Measurements from ENCODE around the gene HOXC4.

The HOXC4 gene

DNA sequence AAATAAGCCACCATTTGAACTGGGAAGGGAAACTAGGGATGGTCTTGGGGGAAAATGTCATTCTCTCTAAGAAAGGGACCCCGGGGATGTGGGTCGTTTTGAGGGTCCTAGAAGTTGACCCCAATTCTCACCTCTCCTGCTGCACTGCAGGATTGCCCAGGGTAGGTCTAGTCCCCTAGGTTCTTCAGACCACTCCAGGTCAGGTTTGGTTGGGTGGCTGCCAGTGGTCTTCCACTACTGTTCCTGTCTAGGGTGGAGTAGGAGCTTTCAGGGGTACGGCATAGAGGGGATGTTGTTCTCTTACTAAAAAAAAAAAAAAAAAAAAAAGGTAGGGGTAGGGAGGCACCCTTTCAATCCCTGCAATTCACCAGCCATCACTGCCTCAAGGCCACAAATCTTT is 37.6 kb upstream of the HOXC4 start:
- no peak for DNase-seq

DNA sequence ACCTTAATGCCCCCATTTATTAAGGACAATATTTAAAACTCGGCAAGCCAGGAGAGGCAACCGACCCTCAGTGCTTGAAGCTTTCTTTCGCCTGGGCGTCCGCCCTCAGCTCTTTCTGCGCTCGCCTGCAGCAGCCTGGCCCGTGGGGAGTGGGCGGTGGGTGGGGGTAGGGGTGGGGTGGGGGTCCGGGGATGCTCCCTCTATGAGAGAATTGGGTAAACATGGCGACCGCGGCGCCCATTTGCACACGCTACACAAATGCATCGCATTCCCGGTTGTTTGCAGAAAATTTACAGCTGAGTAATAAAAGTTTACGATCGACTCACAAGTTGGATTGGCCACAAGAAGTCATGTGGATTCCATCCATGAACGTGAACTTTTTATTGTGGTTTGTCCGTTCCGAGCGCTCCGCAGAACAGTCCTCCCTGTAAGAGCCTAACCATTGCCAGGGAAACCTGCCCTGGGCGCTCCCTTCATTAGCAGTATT is 37.1 kb upstream of the HOXC4 start:
- peak; percentile 27 for DNase-seq

DNA sequence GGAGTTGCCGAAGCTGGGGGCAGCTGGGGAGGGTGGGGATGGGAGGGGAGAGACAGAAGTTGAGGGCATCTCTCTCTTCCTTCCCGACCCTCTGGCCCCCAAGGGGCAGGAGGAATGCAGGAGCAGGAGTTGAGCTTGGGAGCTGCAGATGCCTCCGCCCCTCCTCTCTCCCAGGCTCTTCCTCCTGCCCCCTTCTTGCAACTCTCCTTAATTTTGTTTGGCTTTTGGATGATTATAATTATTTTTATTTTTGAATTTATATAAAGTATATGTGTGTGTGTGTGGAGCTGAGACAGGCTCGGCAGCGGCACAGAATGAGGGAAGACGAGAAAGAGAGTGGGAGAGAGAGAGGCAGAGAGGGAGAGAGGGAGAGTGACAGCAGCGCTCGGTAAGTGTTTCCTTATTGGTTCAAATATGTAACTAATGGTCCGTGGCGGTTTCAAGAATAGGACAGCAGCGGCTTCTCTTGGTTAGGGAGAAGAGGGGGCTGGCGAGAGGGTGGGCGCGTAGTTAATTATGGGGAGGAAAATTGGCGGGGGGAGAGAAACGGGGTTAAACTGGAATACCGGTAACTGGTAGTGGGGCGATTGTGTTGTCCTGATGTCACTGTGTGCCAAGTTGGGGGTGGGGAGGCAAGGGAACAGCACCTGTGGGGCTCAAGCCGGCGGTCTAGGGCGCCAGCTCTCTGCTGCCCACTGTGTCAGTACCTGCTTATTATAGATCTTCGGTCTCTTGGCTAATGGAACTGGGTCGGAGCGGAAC is 36.4 kb upstream of the HOXC4 start:
- peak; percentile 78 for DNase-seq

DNA sequence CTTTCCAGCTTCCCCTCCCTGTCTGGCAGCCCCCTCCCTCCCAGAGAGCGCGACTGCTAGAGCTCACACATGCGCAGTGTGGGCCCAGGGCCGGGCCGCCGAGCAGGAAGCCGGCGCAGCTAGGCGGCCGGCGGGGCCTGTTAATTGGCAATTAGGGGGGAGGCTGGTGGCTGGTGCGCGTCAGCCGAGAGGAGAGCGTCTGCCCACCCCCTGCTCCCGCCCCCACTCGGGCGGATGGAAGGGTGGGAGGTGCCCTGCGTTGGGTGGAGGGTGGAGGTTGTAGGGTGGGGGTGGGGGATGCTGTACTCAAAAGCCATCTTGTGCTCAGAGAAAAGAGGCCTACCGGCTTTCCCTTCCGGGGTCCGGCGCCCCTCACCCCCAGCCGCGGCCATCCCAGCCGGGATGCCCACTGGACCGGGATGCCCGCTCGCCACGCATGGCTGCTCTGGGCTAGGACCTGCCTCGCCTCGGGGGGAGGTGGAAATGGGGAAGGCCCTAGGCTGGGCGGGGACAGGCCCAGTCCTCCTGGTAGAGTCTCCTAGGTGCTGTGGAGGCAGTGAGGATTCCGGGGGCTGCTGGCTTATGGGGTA is 35.7 kb upstream of the HOXC4 start:
- peak; percentile 78 for DNase-seq

GRCh38 chr12:54018468-54018984 is 35.1 kb upstream of the HOXC4 start:
- DNase-seq, result no peak

GRCh38 chr12:54019091-54019811 is 34.4 kb upstream of the HOXC4 start:
- no peak for DNase-seq

DNA sequence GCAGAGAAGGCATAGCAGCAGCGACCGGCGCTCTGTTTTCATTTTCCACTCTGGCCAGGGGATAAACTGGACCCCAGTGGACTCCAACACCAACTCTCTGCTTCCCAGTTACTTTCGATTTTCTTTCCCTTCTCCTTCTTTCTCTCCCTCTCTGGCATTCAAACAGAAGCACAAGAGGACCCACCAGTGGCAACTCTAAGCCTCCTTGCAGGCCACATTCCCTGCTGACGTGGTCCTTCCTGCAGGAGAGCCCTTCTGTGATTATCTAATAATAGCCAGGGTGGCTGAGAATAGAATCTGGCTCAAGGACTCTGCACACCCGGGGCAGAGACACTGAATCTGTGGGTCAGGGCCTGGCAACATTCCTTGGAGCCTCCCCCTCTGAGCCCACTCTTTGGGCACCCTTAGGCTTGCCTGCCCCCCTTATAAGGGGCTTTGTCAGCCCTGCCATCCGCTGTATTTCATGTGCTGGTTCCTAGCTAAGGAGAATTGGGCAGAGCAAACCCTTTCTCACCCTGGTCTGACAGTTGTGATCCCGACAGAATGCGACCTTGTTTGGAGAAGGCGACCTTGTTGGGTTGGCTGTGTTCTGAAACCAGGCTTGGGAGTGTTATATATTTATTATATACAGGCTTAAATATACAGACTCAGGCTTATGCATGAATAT is 33.6 kb upstream of the HOXC4 start:
- no peak for DNase-seq

GRCh38 chr12:54020591-54021405 is 32.8 kb upstream of the HOXC4 start:
- DNase-seq, result no peak

DNA sequence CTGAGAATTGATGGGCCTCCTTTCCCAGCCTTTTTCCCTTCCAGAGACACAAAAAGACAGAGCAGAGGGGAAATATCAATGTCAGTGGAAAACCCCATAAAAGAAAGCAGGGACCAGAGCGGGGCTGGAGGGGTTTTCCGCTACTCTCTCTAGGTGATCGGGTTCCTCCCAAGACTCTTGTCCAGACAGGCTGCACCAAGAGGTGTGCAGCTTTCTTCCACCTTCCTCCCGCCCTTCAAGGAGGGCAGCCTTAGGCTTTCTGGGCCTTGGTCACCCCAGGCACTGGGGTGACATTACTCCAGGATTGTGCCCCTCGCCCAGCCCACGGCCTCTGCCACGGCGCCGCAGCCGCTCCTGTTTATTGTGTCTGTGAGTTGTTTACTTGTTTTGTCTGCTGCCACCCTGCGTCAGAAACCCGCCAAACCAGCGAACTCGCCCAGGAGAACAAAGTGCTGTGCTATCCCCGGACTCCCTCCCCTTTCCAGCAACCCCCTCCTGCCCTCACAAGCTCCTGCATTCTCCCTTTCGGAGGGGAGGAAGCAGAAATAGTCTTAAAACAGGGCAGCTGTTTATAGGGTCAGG is 32.1 kb upstream of the HOXC4 start:
- DNase-seq, result peak; percentile 36

GRCh38 chr12:54022960-54023884 is 30.4 kb upstream of the HOXC4 start:
- no peak for DNase-seq

DNA sequence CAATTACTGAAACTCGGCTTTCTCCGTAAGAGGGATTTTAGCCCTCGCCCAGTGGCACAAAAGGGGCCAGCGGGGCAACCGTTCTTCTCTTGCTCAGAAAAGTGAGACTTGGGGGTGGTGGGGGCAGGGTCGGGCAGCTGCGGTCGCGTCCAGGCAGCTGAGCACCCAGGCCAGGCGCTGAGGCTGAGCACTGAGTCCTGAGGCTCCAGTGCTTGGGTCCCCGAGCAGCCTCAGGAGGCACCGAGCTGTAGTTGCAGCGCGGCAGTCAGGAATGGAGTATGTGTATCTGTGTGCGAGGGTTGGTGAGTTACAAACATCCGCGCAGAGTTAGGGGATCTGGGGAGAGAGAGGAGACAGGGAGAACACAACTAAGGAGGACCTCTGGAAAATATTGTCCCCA is 29.5 kb upstream of the HOXC4 start:
- no peak for DNase-seq

- DNase-seq, result no peak
Observed at GRCh38 chr12:54024581-54025305, 28.9 kb upstream of the HOXC4 start.

- no peak for DNase-seq
Observed at GRCh38 chr12:54025499-54026405, 27.9 kb upstream of the HOXC4 start.

DNA sequence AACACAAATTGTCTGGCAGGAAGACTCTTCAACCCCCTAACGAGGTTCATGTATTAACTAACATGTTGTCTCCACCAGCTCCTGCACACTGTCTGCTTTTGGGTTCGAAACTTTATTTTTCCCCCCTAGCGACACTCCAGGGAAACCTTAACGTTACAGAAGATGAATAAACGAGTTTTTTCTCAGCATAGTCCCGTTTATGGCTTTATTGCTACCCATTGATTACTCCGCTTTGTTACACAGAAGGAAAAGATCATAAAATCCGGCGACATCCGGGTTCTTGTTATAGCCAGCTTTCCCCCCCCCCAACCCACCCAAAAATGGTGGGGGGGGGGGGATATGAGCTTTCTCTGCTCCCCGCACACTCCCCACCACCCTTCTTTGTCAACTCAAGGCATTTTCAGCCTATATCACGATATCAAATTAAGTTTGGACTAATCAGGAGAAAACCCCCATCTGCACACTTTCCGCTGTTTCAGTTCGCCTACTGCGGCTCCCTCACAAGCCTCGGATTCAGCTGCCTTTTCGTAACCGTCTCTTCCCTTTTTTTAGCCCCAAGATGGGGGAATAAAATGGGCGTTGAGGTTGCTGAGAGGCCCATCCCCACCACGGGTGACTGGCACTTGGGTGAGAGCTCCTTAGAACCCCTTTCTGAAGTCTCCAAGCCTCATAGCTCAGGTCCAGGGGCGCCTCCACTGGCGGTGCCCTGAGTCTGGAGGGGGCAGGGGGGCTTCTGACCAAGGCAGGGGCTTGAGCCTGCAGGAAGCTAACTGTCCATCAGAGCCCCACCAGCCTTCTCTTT is 26.8 kb upstream of the HOXC4 start:
- no peak for DNase-seq

DNA sequence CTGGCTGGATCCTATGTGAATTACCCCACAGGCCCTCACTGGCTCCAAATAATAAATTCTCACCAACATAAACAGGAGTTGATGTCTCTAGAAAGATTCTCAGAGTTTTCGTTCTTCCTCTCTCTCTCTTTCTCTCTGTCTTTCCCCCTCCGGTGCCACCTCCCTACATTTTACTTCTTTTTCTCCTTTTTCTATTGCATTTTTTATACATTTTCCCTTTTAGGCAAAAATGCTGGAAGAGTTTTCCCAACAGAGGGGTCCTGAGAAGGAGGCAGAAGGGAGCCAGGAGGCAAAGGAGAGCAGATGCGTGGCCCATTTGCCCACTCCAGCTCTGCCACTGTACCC is 26.2 kb upstream of the HOXC4 start:
- no peak for DNase-seq

DNA sequence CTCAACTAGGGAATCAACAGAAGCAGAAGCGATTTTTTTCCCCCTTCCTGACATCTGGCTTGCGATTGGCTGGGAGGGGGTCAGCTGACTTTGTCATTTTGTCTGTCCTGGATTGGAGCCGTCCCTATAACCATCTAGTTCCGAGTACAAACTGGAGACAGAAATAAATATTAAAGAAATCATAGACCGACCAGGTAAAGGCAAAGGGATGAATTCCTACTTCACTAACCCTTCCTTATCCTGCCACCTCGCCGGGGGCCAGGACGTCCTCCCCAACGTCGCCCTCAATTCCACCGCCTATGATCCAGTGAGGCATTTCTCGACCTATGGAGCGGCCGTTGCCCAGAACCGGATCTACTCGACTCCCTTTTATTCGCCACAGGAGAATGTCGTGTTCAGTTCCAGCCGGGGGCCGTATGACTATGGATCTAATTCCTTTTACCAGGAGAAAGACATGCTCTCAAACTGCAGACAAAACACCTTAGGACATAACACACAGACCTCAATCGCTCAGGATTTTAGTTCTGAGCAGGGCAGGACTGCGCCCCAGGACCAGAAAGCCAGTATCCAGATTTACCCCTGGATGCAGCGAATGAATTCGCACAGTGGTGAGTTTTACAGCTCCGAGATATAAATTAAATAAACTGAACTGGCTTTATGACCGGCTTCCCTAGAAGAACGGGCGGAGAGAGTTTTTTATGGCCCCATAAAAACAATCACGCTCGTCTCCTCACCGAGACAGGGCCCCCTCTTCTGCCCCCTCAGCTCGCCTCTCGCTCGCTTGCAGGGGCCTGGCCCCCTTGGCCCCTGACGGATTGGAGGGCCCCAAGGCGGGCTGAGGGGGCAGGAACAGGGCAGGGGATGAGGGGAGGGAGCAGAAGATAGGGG is 25.1 kb upstream of the HOXC4 start, which contains the start of gene HOXC6:
Gene HOXC6, plus strand, starts transcription at position 127 of the 888 bp plus-strand sequence. Its CDS starts 82 bp downstream, at position 209.
- DNase-seq, result no peak

All from DMS53 (cell line).